NCI-H1105 treated with DMSO at 0.1 percent for 48 hours (cell line): ENCODE data around the gene EIF2B4.
"Not testable (repeated sequence)": the region's sequence is repeated elsewhere in the genome, so short reads cannot be mapped to it uniquely, and the experiment has no call there.

Experiments used
- DNase-seq: peaks from one replicate; lab custom pipeline; 2025; lab: John Stamatoyannopoulos, UW

Gene EIF2B4

GRCh38 chr2:27335311-27335710, 34.8 kb downstream of the EIF2B4 start:
- no peak for DNase-seq

GRCh38 chr2:27324720-27325119, 45.4 kb downstream of the EIF2B4 start:
- DNase-seq = no peak

GRCh38 chr2:27323596-27324285, 46.4 kb downstream of the EIF2B4 start:
- DNase-seq = no peak

GRCh38 chr2:27322766-27323595, 47.2 kb downstream of the EIF2B4 start, which contains the start of gene MPV17:
Gene MPV17 (minus strand): TSS chr2:27323097. CDS start chr2:27322517, 580 bp downstream.
- DNase-seq = peak; percentile 79

- no peak for DNase-seq
Measured at GRCh38 chr2:27322301-27322765, 47.8 kb downstream of the EIF2B4 start.

GRCh38 chr2:27320958-27321543, 49.1 kb downstream of the EIF2B4 start:
- DNase-seq = no peak

GRCh38 chr2:27319839-27320238, 50.3 kb downstream of the EIF2B4 start:
- not testable (repeated sequence) for DNase-seq

GRCh38 chr2:27316655-27317412, 53.3 kb downstream of the EIF2B4 start:
- DNase-seq = peak; percentile 64

GRCh38 chr2:27315122-27315521, 55.0 kb downstream of the EIF2B4 start:
- DNase-seq = no peak

GRCh38 chr2:27314709-27315108, 55.4 kb downstream of the EIF2B4 start:
- DNase-seq = no peak
